D341Med (cell line): ENCODE measurements around the gene C12orf43.
"Not testable (repeated sequence)": the region's sequence is repeated elsewhere in the genome, so short reads cannot be mapped to it uniquely, and the experiment has no call there.

ENCODE experiments used
- DNase-seq: peaks from one replicate; pipeline ENCODE4 v3.0.0; 2012; ENCODE audit warnings: low spot score

Gene C12orf43, protein sequence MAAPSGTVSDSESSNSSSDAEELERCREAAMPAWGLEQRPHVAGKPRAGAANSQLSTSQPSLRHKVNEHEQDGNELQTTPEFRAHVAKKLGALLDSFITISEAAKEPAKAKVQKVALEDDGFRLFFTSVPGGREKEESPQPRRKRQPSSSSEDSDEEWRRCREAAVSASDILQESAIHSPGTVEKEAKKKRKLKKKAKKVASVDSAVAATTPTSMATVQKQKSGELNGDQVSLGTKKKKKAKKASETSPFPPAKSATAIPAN

GRCh38 chr12:121015825-121016766 is at the start of gene C12orf43:
TSS of gene C12orf43 (minus strand) at chr12:121016487. CDS start at chr12:121016474, 13 bp downstream.
- peak; percentile 94 for DNase-seq

- no peak for DNase-seq
Measured at GRCh38 chr12:121065345-121065744, 49.1 kb upstream of the C12orf43 start.

GRCh38 chr12:121064586-121064985 is 48.3 kb upstream of the C12orf43 start:
- DNase-seq: not testable (repeated sequence)

DNA sequence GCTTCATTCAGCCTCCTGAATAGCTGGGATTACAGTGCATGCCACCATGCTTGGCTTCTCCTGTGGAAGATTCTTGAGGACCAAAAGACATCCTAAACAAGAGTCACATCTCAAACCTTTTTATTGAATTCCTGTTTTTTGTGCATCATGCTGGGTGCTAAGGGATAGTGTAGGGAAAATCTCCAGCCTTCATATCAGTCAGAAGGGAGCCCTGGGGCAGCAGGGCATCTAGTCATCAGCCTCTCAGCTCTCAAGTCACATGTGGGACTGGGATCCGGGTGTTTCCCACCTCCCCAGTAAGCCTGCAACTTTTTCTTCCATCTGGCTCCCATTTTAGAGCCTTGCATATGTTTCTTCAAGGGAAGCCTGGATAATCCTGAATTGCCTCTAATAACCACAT is 47.8 kb upstream of the C12orf43 start:
- DNase-seq: no peak

DNA sequence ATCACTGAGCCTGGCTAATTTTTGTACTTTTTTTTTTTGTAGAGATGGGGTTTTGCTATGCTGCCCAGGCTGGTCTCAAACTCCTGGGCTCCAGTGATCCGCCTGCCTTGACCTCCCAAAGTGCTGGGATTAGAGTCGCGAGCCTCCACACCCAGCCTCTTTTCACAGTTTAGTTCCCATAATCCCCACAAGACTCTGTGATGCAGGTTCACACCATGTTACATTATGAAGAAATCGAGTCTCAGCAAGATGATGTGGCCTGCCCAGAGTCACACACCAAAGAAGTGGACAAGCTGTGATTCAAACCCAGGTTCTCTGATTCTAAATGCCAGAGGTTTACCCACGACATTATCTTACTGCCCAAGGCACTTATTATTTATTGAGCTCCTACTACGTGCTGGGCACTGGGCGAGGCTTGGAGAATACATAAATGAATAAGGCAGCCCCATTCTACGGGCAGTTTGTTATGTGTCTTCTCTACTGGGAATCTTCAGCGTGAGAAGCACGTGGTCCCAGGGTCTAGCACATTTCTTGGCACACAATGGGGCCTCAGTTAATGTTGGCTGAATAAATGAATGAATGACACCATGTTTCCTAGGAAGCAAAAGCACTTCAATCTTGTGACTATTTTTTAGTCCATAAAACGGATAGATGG is 46.2 kb upstream of the C12orf43 start:
- DNase-seq: no peak

DNA sequence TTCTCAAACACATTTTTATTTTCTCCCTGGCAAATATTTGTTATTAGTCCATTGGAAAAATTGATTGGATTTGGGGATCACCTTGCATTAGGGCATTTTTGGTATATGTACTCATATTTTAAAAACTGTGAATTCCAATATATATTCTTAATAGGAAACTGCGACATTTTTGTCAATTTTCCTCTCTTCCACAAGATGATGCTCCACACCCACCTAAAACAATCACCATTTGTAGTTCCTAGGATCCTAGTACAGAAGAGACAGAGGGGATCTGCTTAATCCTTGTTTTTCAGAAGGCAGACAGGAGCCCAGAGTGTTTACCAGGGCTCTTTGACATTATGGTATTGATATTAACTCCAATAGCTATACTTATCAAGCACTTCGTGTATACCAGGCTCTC is 45.5 kb upstream of the C12orf43 start:
- DNase-seq: no peak

DNA sequence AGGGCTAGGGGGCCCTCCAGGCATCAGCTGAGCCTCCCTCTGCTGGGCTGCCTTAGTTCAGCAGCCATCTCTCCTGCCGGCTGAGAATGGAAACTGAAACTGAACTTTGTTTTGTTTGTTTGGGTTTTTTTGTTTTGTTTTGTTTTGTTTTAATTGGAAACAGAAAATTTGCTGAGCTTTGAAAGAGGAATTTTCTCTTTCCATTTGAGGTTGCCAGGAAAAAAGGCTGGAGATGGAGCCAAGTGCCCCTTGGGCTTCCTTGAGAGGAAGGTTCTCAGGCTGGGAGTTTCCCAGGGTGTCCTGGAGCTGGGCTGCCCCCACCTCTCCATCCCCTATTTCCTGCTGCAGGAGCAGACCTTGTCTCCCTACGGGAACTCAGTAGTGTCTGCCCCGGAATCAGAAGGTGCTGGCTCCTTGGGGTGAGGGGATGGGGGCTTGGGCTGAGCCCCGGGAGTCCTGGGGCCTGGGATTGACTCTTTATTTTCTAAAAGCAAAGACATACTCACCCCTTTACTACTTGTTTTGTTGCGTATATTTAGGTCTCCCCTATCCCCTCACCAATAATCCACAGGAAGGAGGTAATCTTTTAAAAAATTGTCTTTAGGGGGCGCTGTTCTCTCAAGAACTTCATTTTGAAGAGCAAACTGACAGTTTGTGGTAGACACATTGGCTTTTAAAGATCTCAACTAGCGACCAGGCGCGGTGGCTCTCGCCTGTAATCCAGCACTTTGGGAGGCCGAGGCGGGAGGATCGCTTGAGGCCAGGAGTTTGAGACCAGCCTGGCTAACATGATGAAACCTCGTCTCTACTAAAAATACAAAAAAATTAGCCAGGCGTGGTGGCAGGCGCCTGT is 44.1 kb upstream of the C12orf43 start:
- DNase-seq: peak; percentile 46

DNA sequence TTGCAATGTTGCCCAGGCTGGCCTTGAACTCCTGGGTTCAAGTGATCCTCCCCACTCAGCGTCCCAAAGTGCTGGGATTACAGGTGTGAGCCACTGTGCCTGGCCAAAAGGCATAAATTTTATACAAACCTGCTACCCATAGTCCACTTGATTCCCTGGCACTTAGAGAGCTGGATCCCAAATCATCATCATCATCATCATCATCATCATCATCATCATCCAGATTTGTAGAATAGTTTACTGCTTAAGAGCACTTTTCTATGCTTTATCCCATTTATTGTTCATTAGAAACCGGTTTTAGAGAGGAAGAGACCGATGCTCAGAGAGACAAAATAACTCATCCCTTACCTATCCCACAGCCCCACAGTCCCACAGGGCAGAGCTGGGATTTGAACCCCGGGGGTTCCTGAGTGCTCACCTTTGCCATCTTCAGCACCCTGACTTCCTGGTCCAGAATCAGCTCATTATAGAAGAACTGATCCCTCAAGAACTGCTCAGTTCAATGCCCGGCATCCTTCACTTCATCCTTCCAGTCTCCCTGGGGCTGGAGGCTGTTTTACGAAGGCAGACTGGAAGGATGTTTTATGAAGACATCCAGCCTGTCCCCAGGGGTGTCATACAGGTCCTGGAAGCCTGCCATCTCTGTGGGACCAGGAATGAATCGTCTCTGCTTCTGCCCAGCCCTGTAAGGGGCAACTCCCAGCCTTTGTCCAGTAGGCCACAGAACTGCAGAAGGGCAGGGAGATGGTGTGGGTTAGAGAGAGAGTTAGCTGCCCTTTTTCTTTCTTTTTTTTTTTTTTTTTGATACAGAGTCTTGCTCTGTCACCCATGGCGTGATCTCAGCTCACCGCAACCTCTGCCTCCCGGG is 43.0 kb upstream of the C12orf43 start:
- no peak for DNase-seq

DNA sequence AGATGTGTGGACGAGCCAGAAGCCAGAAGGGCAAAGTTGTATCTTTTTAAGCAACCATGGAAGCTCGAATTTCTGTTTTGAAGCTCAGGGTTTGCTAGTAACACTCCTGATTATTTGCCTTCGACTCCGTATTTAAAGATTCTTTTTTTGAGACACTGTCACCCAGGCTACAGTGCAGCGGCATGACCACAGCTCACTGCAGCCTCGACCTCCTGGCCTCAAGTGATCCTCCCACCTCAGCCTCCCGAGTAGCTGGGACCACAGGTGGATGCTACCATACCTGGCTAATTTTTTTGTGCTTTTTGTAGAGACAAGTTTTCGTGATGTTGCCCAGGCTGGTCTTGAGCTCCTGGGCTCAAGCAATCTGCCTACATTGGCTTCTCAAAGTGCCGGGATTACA is 41.5 kb upstream of the C12orf43 start:
- no peak for DNase-seq

DNA sequence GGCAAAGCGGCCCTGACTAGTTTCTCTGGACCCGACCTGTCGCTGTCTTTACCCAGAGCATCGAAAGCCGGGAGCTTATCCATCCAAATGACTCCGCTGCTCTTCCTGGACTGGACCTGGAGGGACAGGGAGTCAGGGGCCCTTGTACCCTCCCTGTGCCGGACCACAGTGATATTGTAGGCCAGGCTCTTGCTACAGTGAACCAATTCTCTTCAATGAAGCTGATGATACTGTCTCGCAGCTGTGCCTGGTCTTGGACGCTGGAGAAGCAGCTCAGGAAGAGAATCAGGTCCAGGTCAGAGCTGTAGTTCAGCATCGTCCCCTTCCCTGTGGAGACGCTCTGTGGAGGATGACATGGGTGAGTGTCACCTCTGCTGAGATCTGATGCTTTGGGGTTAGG is 37.4 kb upstream of the C12orf43 start:
- no peak for DNase-seq

DNA sequence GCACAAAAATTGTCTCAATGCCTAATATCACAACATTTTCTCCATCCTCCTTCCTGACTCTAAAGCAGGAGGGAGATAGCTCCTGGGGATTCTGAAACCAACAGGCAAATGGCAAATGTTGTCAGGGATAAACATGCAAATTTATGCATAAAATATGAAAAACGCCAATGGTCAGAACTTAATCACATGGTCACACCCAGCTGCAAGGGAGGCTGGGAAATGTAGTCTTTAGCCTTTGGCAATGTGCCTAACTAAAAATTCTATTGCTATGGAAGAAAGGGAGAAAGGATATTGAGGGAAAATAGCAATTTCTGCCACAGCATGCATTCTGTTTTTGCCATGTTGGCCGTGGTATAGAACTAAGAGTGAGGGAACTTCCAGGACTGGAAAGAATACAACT is 34.4 kb upstream of the C12orf43 start:
- no peak for DNase-seq

DNA sequence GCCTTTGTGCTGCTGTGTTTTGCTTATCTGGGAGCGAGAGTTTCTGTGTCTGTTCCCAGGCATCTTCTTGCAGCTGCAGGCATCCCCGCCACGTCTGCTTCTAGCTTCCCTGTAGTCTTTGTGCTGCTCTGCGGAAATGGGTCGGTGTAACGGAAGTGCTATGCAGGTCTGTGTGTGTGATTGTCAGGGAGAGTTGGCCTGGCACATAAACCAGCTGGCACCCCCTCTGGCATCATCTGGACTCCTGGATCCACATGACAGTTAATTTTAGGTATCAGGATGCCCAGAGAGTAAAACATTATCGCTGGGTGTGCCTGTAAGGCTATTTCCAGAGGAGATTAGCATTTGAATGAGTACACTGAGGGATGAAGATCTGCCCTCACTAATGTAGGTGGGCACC is 32.2 kb upstream of the C12orf43 start:
- DNase-seq: no peak

DNA sequence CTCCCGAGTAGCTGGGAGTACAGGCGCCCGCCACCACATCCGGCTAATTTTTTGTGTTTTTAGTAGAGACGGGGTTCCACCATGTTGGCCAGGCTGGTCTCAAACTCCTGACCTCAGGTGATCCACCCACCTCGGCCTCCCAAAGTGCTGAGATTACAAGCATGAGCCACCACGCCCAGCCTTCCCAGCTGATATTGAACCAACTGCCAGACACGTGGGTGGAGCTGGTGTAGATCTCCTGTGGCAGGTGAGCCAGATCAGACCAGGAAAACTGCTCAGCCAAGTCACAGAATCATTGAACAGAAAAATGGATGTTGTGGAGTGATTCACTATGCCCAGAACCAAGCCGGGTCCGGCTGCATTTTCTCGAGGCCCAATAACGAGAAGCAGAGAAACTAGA is 31.1 kb upstream of the C12orf43 start:
- not testable (repeated sequence) for DNase-seq

- no peak for DNase-seq
Measured at GRCh38 chr12:121043067-121043466, 26.8 kb upstream of the C12orf43 start.

GRCh38 chr12:121038861-121039668 is 22.8 kb upstream of the C12orf43 start, which contains the start of gene OASL:
TSS of gene OASL (minus strand) at chr12:121039246. CDS start at chr12:121038971, 275 bp downstream.
- no peak for DNase-seq

DNA sequence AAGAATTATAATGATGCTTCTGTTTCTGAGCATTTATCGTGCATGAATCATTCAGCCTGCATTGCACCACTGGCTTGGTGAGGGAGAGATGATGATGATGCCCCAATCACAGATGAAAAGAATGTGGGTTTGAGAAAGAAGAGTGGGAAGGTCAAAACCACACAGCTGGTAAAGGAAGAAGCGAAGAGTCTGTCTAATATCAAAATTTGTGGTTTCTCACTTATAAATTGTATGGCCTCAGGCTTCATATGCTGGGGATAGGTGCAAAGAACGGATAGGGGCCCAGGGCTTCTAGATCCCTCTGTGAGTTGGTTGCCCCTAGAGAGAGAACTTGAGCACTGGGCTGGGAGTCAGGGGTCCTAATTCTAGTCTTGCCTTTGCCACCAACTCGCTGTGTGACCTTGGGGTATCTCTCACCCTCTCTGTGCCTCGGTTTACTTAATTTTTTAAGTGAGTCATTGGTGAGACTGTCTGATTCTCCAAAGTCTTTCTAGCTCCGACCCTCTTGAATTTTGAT is 20.6 kb upstream of the C12orf43 start:
- DNase-seq: no peak

DNA sequence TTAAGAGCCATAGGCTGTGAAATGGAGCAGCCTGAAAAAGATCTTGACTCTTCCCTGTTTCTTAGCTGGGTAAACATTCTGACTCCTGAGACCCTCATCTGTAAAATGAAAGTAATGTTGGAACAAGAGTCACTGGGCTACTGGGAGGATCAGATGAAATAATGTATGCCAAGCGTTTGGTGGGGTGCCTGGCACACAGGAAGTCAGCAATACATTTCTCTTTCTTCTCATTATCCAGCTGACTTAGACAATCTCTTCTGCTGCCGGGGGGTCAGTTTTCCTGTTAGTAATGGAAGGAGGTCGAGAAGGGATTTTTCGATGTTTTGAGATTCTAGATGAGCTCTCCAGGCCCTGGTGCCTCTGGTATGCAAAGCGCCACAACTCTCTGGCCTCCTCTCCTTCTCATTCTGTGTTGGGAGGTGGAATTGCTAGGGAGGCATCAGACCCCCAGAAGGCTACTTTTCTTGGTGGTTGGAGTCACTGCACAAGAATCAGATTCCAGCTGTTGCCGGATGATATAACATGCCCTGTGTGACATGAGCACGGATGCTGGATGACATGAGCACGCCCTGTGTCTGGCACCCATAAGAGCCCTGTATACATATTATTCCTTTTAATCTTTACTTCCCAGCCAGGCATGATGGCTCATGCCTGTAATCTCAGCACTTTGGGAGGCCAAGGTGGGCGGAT is 18.5 kb upstream of the C12orf43 start:
- DNase-seq: no peak

DNA sequence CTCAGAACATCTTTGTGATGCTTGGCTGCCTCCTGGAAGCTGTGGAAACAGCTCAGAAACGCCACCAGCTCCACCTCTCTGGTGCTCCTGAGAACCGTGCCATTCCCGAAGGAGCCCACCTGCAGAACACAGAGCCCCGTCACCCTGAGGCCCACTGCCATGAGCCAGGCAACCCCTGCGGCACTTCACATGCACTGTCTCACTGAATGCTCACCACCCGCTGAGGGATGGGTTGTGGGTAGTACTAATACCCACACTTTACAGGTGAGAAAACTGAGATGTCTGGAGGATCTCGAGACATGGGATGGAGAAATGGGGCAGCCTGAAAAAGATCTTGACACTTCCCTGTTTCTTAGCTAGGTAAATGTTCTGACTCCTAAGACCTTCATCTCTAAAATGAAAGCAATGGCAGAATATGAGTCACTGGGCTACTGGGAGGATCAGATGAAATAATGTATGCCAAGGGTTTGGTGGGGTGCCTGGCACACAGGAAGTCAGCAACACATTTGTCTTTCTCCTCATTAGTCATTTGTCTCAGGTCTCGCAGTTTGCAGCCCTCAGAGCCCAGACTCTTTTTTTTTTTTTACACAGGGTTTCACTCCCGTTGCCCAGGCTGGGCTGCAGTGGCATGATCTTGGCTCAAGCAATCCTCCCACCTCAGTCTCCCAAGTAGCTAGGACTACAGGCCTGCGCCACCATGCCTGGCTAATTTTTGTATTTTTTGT is 17.5 kb upstream of the C12orf43 start:
- DNase-seq: no peak
